ENCODE data around the gene NANOGP8. TPM values are rescaled to one million over a fixed set of nuclear protein-coding genes. Genes with fewer than 3 reads are reported as not detected.

NANOGP8 gene
- total RNA-seq, 1 donor from 2014 or later: 0.36 TPM

DNA sequence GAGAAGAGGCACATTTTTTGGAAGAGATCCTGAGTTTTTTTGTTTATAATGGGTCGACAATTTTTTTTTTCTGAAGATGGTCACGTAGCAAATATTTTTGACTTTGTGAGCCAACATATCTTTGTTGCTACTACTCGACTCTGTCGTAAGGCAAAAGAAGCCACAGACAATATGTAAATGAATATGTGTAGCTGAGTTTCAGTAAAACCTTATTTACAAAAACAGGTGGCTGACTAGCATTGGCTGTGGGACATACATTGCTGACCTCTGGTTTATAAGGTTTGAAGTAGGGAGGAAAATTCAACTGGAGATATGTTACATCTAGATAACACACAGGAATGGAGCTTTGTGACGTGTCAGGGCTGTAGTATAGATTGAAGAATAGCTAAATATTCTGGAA, 22.5 kb upstream of the NANOGP8 start:
- H3K4me3 Mint-ChIP-seq (ENCODE audit: low read depth): no peak overlapping the region
- no peaks in the 10 kb centered on the region for H3K4me1 Mint-ChIP-seq (ENCODE audit: low read depth)
- DNase-seq (ENCODE audit: low spot score, unreplicated experiment): no peak
- H3K27ac Mint-ChIP-seq: no peak overlapping the region
- no peaks in the 10 kb centered on the region for H3K27me3 Mint-ChIP-seq
- H3K9me3 Mint-ChIP-seq (ENCODE audit: low read depth): no peaks in the 10 kb centered on the region
- H3K36me3 Mint-ChIP-seq (ENCODE audit: insufficient read depth): no peaks in the 10 kb centered on the region
- TF ChIP-seq, protein P1, sequence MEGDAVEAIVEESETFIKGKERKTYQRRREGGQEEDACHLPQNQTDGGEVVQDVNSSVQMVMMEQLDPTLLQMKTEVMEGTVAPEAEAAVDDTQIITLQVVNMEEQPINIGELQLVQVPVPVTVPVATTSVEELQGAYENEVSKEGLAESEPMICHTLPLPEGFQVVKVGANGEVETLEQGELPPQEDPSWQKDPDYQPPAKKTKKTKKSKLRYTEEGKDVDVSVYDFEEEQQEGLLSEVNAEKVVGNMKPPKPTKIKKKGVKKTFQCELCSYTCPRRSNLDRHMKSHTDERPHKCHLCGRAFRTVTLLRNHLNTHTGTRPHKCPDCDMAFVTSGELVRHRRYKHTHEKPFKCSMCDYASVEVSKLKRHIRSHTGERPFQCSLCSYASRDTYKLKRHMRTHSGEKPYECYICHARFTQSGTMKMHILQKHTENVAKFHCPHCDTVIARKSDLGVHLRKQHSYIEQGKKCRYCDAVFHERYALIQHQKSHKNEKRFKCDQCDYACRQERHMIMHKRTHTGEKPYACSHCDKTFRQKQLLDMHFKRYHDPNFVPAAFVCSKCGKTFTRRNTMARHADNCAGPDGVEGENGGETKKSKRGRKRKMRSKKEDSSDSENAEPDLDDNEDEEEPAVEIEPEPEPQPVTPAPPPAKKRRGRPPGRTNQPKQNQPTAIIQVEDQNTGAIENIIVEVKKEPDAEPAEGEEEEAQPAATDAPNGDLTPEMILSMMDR (IDR thresholded peaks at IDR 0.05; ENCODE audit: unreplicated experiment): no peak

DNA sequence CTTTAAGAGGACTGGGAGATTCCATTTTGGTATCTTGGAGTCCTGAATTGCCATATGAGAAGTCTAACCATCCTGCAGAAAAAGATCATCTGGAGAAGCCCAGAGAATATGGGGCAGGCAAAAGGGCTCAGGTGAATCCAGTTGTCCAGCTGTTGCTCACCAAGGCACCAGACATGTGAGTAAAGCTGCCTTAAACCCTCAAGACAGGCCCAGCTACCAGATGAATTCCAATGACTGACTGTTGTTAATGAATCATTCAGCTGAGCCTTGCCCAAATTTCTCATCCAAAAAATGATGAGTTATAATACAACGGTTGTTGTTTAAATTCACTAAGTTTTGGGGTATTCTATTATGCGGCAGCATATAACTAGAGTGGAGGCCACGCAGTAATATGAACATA, 22.0 kb upstream of the NANOGP8 start:
- TF ChIP-seq, protein P1 (IDR thresholded peaks at IDR 0.05; ENCODE audit: unreplicated experiment): no peak
- H3K9me3 Mint-ChIP-seq (ENCODE audit: low read depth): no peaks in the 10 kb centered on the region
- no peak for DNase-seq (ENCODE audit: low spot score, unreplicated experiment)
- H3K36me3 Mint-ChIP-seq (ENCODE audit: insufficient read depth): no peaks in the 10 kb centered on the region
- H3K27me3 Mint-ChIP-seq: no peaks in the 10 kb centered on the region
- H3K4me1 Mint-ChIP-seq (ENCODE audit: low read depth): no peaks in the 10 kb centered on the region
- no peak overlapping the region for H3K4me3 Mint-ChIP-seq (ENCODE audit: low read depth)
- no peak overlapping the region for H3K27ac Mint-ChIP-seq

DNA sequence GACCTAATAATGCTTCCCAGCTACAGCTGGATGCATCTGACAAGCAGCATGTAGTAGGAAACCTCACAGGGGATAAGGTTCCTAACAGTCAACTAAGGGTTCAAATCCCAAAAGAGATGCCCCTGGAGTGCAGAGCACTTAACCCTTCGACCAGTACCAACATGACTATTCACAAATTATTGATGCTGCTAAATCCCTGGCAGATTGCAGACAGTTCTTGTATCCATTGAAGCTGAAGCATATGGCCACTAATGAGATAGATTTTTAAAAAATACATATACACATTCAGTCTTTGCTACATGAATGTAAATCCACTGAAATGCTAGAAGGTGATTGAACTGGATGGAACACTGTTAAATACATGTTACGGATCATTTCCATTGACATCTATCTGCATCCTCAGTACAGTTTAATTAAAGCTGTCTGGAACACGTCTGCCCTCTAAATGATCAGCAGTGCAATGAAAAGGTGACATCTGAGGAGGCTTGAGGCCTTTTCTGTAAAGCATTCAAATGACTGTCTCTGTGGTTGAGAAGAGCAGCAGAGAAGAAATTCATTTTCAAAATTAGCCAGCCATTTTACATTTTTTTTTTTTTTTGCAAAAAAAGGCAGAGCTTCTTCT, 19.5 kb upstream of the NANOGP8 start:
- TF ChIP-seq, protein P1 (IDR thresholded peaks at IDR 0.05; ENCODE audit: unreplicated experiment): no peak
- H3K27me3 Mint-ChIP-seq: no peaks in the 10 kb centered on the region
- H3K27ac Mint-ChIP-seq: no peak overlapping the region
- no peaks in the 10 kb centered on the region for H3K36me3 Mint-ChIP-seq (ENCODE audit: insufficient read depth)
- no peak overlapping the region for H3K4me3 Mint-ChIP-seq (ENCODE audit: low read depth)
- DNase-seq (ENCODE audit: low spot score, unreplicated experiment): no peak
- H3K4me1 Mint-ChIP-seq (ENCODE audit: low read depth): peaks cover 2% of the 10 kb centered on the region
- H3K9me3 Mint-ChIP-seq (ENCODE audit: low read depth): no peaks in the 10 kb centered on the region

DNA sequence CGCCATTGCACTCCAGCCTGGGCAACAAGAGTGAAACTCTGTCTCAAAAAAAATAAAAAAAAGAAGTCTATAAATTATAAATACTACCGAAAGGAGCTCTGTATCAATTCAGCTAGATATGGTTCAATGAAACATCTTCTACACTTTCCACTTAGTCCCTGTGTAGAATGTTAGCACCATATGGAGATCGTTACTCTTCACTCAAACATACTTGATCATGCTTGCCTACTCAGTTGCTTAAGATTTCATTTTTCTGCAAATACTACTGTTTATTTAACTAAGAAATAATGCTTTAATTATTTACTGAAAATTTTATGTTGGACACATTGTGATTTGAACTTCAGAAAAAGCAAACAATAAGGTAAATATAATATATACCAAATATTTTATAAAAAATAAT, 17.1 kb upstream of the NANOGP8 start:
- Mint-ChIP-seq H3K27me3 (no peaks in the 10 kb centered on the region), H3K4me1 (ENCODE audit: low read depth) (peaks cover 4% of the 10 kb centered on the region), H3K4me3 (ENCODE audit: low read depth) (no peak overlapping the region), H3K36me3 (ENCODE audit: insufficient read depth) (no peaks in the 10 kb centered on the region), H3K9me3 (ENCODE audit: low read depth) (peaks cover 4% of the 10 kb centered on the region), H3K27ac (no peak overlapping the region)
- no peak for DNase-seq (ENCODE audit: low spot score, unreplicated experiment)
- TF ChIP-seq, protein P1 (IDR thresholded peaks at IDR 0.05; ENCODE audit: unreplicated experiment): no peak

DNA sequence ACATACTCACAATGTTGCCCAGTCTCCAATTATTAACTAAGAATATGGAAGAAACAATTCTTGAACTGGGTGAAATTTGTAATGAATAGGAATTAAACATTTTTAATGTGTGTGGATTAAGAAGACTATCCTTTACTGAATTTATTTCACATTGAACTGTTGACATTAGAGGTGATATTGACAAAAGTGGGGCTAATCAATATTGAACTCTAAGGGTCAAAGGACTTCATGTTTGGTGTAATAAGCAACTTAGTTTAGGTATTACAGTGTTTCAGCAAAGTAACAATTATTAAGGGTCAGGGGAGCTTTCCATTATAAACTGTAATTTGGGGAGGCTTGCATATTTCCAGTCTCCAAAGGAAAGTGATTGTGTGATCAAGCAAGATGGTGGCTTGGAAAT, 16.2 kb upstream of the NANOGP8 start:
- TF ChIP-seq, protein P1 (IDR thresholded peaks at IDR 0.05; ENCODE audit: unreplicated experiment): no peak
- Mint-ChIP-seq H3K9me3 (ENCODE audit: low read depth) (peaks cover 4% of the 10 kb centered on the region), H3K27ac (no peak overlapping the region), H3K36me3 (ENCODE audit: insufficient read depth) (no peaks in the 10 kb centered on the region), H3K27me3 (no peaks in the 10 kb centered on the region), H3K4me1 (ENCODE audit: low read depth) (peaks cover 4% of the 10 kb centered on the region), H3K4me3 (ENCODE audit: low read depth) (no peak overlapping the region)
- no peak for DNase-seq (ENCODE audit: low spot score, unreplicated experiment)

Data from progenitor cell of endocrine pancreas (in vitro differentiated cells).